Measurements from ENCODE around the gene MGAT1. TPM values are rescaled to one million over a fixed set of nuclear protein-coding genes. Genes with fewer than 3 reads are reported as not detected.
"Not testable (repeated sequence)": the region's sequence is repeated elsewhere in the genome, so short reads cannot be mapped to it uniquely, and the experiment has no call there.

The MGAT1 gene
- total RNA-seq, 1 donor from 2014 or later: 116 TPM

DNA sequence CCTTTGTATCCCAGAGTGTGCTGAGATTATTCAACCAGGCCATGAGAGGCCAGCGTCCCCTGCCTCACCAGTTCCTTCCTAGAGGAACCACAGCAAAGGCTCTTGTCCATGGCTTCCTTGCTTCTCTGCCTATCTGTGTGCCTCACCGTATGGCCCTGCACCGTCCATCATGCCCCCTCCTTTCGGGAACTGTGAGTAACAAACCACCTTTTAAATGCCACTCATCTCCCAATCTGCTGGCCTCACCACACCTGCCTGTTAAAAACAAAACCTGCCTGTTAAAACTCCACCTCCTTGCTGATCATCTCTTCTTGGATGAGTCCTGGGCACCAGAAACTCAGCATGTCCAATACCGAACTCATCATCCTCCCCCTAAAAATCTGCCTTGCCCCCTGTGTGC, 58.4 kb downstream of the MGAT1 start:
- Mint-ChIP-seq H3K36me3 (ENCODE audit: low read depth, unreplicated experiment) (peaks cover 2% of the 10 kb centered on the region), H3K27ac (ENCODE audit: unreplicated experiment) (no peak overlapping the region), H3K27me3 (ENCODE audit: low read depth, unreplicated experiment) (no peaks in the 10 kb centered on the region), H3K4me3 (ENCODE audit: unreplicated experiment) (no peak overlapping the region), H3K9me3 (ENCODE audit: unreplicated experiment) (no peaks in the 10 kb centered on the region), H3K4me1 (ENCODE audit: low read depth, unreplicated experiment) (peaks cover 8% of the 10 kb centered on the region)
- H3K9me3 ChIP-seq (ENCODE audit: insufficient read depth, low read depth, low read length): no peaks in the 10 kb centered on the region
- H3K4me3 ChIP-seq (ENCODE audit: insufficient read depth, low read depth, low read length): no peak overlapping the region
- FAIRE-seq (no peak), DNase-seq (ENCODE audit: low read depth) (no peak)
- no peak overlapping the region for H3K9ac ChIP-seq (ENCODE audit: low read length)
- H2AFZ ChIP-seq (ENCODE audit: low read depth, low read length): no peak overlapping the region
- H3K4me1 ChIP-seq (ENCODE audit: insufficient read depth, low read length): no peaks in the 10 kb centered on the region
- TF ChIP-seq, protein P1, sequence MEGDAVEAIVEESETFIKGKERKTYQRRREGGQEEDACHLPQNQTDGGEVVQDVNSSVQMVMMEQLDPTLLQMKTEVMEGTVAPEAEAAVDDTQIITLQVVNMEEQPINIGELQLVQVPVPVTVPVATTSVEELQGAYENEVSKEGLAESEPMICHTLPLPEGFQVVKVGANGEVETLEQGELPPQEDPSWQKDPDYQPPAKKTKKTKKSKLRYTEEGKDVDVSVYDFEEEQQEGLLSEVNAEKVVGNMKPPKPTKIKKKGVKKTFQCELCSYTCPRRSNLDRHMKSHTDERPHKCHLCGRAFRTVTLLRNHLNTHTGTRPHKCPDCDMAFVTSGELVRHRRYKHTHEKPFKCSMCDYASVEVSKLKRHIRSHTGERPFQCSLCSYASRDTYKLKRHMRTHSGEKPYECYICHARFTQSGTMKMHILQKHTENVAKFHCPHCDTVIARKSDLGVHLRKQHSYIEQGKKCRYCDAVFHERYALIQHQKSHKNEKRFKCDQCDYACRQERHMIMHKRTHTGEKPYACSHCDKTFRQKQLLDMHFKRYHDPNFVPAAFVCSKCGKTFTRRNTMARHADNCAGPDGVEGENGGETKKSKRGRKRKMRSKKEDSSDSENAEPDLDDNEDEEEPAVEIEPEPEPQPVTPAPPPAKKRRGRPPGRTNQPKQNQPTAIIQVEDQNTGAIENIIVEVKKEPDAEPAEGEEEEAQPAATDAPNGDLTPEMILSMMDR (IDR thresholded peaks at IDR 0.05; ENCODE audit: insufficient read depth, low read depth, low read length): no peak
- TF ChIP-seq EZH2 (IDR thresholded peaks at IDR 0.05; ENCODE audit: insufficient read depth, low read length): no peak
- H3K36me3 ChIP-seq (ENCODE audit: insufficient read depth, low read length): no peaks in the 10 kb centered on the region
- H3K27me3 ChIP-seq (ENCODE audit: insufficient read depth, low read length): peaks cover 2% of the 10 kb centered on the region
- H4K20me1 ChIP-seq (ENCODE audit: insufficient read depth, low read length): no peaks in the 10 kb centered on the region
- H3K4me2 ChIP-seq (ENCODE audit: low read length): no peak overlapping the region
- H3K79me2 ChIP-seq (ENCODE audit: insufficient read depth, low read length): no peaks in the 10 kb centered on the region
- no peak overlapping the region for H3K27ac ChIP-seq (ENCODE audit: low read depth, low read length)

GRCh38 chr5:180742727-180743126, 59.9 kb downstream of the MGAT1 start:
- H2AFZ ChIP-seq (ENCODE audit: low read depth, low read length): no peak overlapping the region
- no peaks in the 10 kb centered on the region for H3K36me3 ChIP-seq (ENCODE audit: insufficient read depth, low read length)
- H3K9me3 Mint-ChIP-seq (ENCODE audit: unreplicated experiment): no peaks in the 10 kb centered on the region
- FAIRE-seq (no peak), DNase-seq (ENCODE audit: low read depth) (no peak)
- no peak overlapping the region for H3K27ac Mint-ChIP-seq (ENCODE audit: unreplicated experiment)
- no peak overlapping the region for H3K4me3 Mint-ChIP-seq (ENCODE audit: unreplicated experiment)
- H3K27me3 Mint-ChIP-seq (ENCODE audit: low read depth, unreplicated experiment): no peaks in the 10 kb centered on the region
- no peak overlapping the region for H3K9ac ChIP-seq (ENCODE audit: low read length)
- H3K79me2 ChIP-seq (ENCODE audit: insufficient read depth, low read length): no peaks in the 10 kb centered on the region
- no peak overlapping the region for H3K4me3 ChIP-seq (ENCODE audit: insufficient read depth, low read depth, low read length)
- TF ChIP-seq, protein P1 (IDR thresholded peaks at IDR 0.05; ENCODE audit: insufficient read depth, low read depth, low read length): no peak
- no peak for TF ChIP-seq EZH2 (IDR thresholded peaks at IDR 0.05; ENCODE audit: insufficient read depth, low read length)
- H4K20me1 ChIP-seq (ENCODE audit: insufficient read depth, low read length): no peaks in the 10 kb centered on the region
- H3K4me2 ChIP-seq (ENCODE audit: low read length): no peak overlapping the region
- peaks cover 2% of the 10 kb centered on the region for H3K27me3 ChIP-seq (ENCODE audit: insufficient read depth, low read length)
- no peak overlapping the region for H3K27ac ChIP-seq (ENCODE audit: low read depth, low read length)
- no peaks in the 10 kb centered on the region for H3K9me3 ChIP-seq (ENCODE audit: insufficient read depth, low read depth, low read length)
- H3K4me1 Mint-ChIP-seq (ENCODE audit: low read depth, unreplicated experiment): peaks cover 10% of the 10 kb centered on the region
- H3K36me3 Mint-ChIP-seq (ENCODE audit: low read depth, unreplicated experiment): peaks cover 2% of the 10 kb centered on the region
- H3K4me1 ChIP-seq (ENCODE audit: insufficient read depth, low read length): no peaks in the 10 kb centered on the region

GRCh38 chr5:180740953-180741352, 61.7 kb downstream of the MGAT1 start:
- not testable (repeated sequence) for H3K4me3 Mint-ChIP-seq (ENCODE audit: unreplicated experiment); H3K27me3 ChIP-seq (ENCODE audit: insufficient read depth, low read length); H3K4me3 ChIP-seq (ENCODE audit: insufficient read depth, low read depth, low read length); DNase-seq (ENCODE audit: low read depth); H4K20me1 ChIP-seq (ENCODE audit: insufficient read depth, low read length); H3K9ac ChIP-seq (ENCODE audit: low read length); H2AFZ ChIP-seq (ENCODE audit: low read depth, low read length); H3K36me3 Mint-ChIP-seq (ENCODE audit: low read depth, unreplicated experiment); FAIRE-seq; H3K36me3 ChIP-seq (ENCODE audit: insufficient read depth, low read length); H3K4me2 ChIP-seq (ENCODE audit: low read length); H3K9me3 Mint-ChIP-seq (ENCODE audit: unreplicated experiment); H3K4me1 Mint-ChIP-seq (ENCODE audit: low read depth, unreplicated experiment); H3K27ac Mint-ChIP-seq (ENCODE audit: unreplicated experiment); H3K27me3 Mint-ChIP-seq (ENCODE audit: low read depth, unreplicated experiment); H3K79me2 ChIP-seq (ENCODE audit: insufficient read depth, low read length); H3K9me3 ChIP-seq (ENCODE audit: insufficient read depth, low read depth, low read length); H3K4me1 ChIP-seq (ENCODE audit: insufficient read depth, low read length); H3K27ac ChIP-seq (ENCODE audit: low read depth, low read length)

Measured in astrocyte (in vitro differentiated cells and primary cell).